ENCODE data around the gene CD300LG. TPM values are rescaled to one million over a fixed set of nuclear protein-coding genes. Genes with fewer than 3 reads are reported as not detected.

The CD300LG gene
- total RNA-seq, 1 experiment from 2014 or later = not detected

GRCh38 chr17:43877451-43878155 lies 30.6 kb downstream of the CD300LG start:
- H3K4me1 ChIP-seq (replicated peaks; ENCODE audit: insufficient read depth) = peaks cover under 1% of the 10 kb centered on the region; the same call in 1 of the 2 replicates
- no peaks in the 10 kb centered on the region for H3K27me3 ChIP-seq (ENCODE audit: insufficient read depth, low read depth)
- H4K20me1 ChIP-seq (ENCODE audit: insufficient read depth) = no peaks in the 10 kb centered on the region
- no peaks in the 10 kb centered on the region for H3K9me3 ChIP-seq (ENCODE audit: insufficient read depth, low read depth)
- H3K27ac ChIP-seq = no peak overlapping the region
- H3K4me2 ChIP-seq = no peak overlapping the region
- no peak for DNase-seq
- no peaks in the 10 kb centered on the region for H3K79me2 ChIP-seq (ENCODE audit: low read depth)
- TF ChIP-seq EZH2 (IDR thresholded peaks at IDR 0.05; ENCODE audit: low read depth) (no peak), CTCF (conservative IDR thresholded peaks at IDR 0.05) (no peak)
- no peaks in the 10 kb centered on the region for H3K36me3 ChIP-seq (ENCODE audit: low read depth)
- ChIA-PET CTCF (interaction anchor here (0.6 to 1.0 kb wide), 6 partner anchors 21 to 622 kb away, joined by 3 to 4 read pairs (median 4); no protein-coding TSS in a partner anchor), POLR2A (ENCODE audit: unreplicated experiment) (no interaction called here)
- no peak overlapping the region for H3K4me3 ChIP-seq
- H2AFZ ChIP-seq = no peak overlapping the region
- intact Hi-C loops (cut with micrococcal nuclease; ENCODE audit: unreplicated experiment) = loop anchor here (1.0 to 2.0 kb wide), 2 partner anchors 117 to 164 kb away; no protein-coding TSS in a partner anchor
- no peaks in the 10 kb centered on the region for H3F3A ChIP-seq (ENCODE audit: insufficient read depth, low read depth)
- H3K9me2 ChIP-seq (ENCODE audit: insufficient read depth) = no peaks in the 10 kb centered on the region
- BruUV-seq (replicated peaks) = no TSS peak

GRCh38 chr17:43878260-43879175 lies 31.5 kb downstream of the CD300LG start:
- H3K4me1 ChIP-seq (replicated peaks; ENCODE audit: insufficient read depth) = no peaks in the 10 kb centered on the region
- H3K36me3 ChIP-seq (ENCODE audit: low read depth) = no peaks in the 10 kb centered on the region
- H3K4me3 ChIP-seq = no peak overlapping the region
- no TSS peak for BruUV-seq (replicated peaks)
- TF ChIP-seq EZH2 (IDR thresholded peaks at IDR 0.05; ENCODE audit: low read depth) = no peak
- TF ChIP-seq CTCF (conservative IDR thresholded peaks at IDR 0.05) = peak; percentile 92
- H3K9me2 ChIP-seq (ENCODE audit: insufficient read depth) = no peaks in the 10 kb centered on the region
- ChIA-PET CTCF (interaction anchor here (0.6 to 1.0 kb wide), 6 partner anchors 37 to 621 kb away, joined by 3 to 5 read pairs (median 4); no protein-coding TSS in a partner anchor), POLR2A (ENCODE audit: unreplicated experiment) (no interaction called here)
- no peak overlapping the region for H3K27ac ChIP-seq
- no peaks in the 10 kb centered on the region for H3K9me3 ChIP-seq (ENCODE audit: insufficient read depth, low read depth)
- H2AFZ ChIP-seq = no peak overlapping the region
- no peaks in the 10 kb centered on the region for H3F3A ChIP-seq (ENCODE audit: insufficient read depth, low read depth)
- no peak overlapping the region; the same call in 1 of the 2 replicates for H3K4me2 ChIP-seq
- H4K20me1 ChIP-seq (ENCODE audit: insufficient read depth) = no peaks in the 10 kb centered on the region
- DNase-seq = peak; percentile 73 to 84
- no peaks in the 10 kb centered on the region for H3K27me3 ChIP-seq (ENCODE audit: insufficient read depth, low read depth)
- no peaks in the 10 kb centered on the region for H3K79me2 ChIP-seq (ENCODE audit: low read depth)
- intact Hi-C loops (cut with micrococcal nuclease; ENCODE audit: unreplicated experiment) = loop anchor here (1.0 to 2.0 kb wide), 2 partner anchors 116 to 163 kb away; no protein-coding TSS in a partner anchor

GRCh38 chr17:43879723-43880419 lies 32.9 kb downstream of the CD300LG start:
- H3K4me3 ChIP-seq = no peak overlapping the region
- no peak overlapping the region for H3K4me2 ChIP-seq
- H3K36me3 ChIP-seq (ENCODE audit: low read depth) = no peaks in the 10 kb centered on the region
- ChIA-PET POLR2A (ENCODE audit: unreplicated experiment) (no interaction called here), CTCF (interaction anchor here (0.6 kb wide), 1 partner anchor 306 kb away, joined by 3 read pairs; no protein-coding TSS in a partner anchor)
- TF ChIP-seq EZH2 (IDR thresholded peaks at IDR 0.05; ENCODE audit: low read depth) = no peak
- no peak for TF ChIP-seq CTCF (conservative IDR thresholded peaks at IDR 0.05)
- no peaks in the 10 kb centered on the region for H3K27me3 ChIP-seq (ENCODE audit: insufficient read depth, low read depth)
- no TSS peak for BruUV-seq (replicated peaks)
- H3K79me2 ChIP-seq (ENCODE audit: low read depth) = no peaks in the 10 kb centered on the region
- no peaks in the 10 kb centered on the region for H4K20me1 ChIP-seq (ENCODE audit: insufficient read depth)
- no peaks in the 10 kb centered on the region for H3K9me2 ChIP-seq (ENCODE audit: insufficient read depth)
- intact Hi-C loops (cut with micrococcal nuclease; ENCODE audit: unreplicated experiment) = loop anchor here (1.0 to 2.0 kb wide), 2 partner anchors 115 to 288 kb away; no protein-coding TSS in a partner anchor
- H2AFZ ChIP-seq = no peak overlapping the region
- H3K9me3 ChIP-seq (ENCODE audit: insufficient read depth, low read depth) = no peaks in the 10 kb centered on the region
- H3K4me1 ChIP-seq (replicated peaks; ENCODE audit: insufficient read depth) = no peaks in the 10 kb centered on the region
- H3F3A ChIP-seq (ENCODE audit: insufficient read depth, low read depth) = no peaks in the 10 kb centered on the region
- H3K27ac ChIP-seq = no peak overlapping the region
- DNase-seq = no peak
